GM12891 (cell line): ENCODE data around the gene P3H3. TPM values are rescaled to one million over a fixed set of nuclear protein-coding genes. Genes with fewer than 3 reads are reported as not detected.
A peak's percentile ranks its signal among the peaks of the same experiment; 100 is the strongest.

Source experiments
- DNase-seq: peaks from one replicate; pipeline ENCODE4 v3.0.0; 2011; ENCODE audit warnings: low spot score; ENCODE audit not compliant: insufficient read length
- FAIRE-seq: peaks from 2 replicates; lab custom pipeline; 2011; peaks lifted over from hg19 to GRCh38; lab: Jason Lieb, UNC
- PAX5 ChIP-seq: IDR thresholded peaks from 2 replicates; pipeline ENCODE4 v1.6.1; 2011; ENCODE audit warnings: low read length, moderate library complexity, mild to moderate bottlenecking; ENCODE audit not compliant: insufficient read depth, severe bottlenecking
- POLR2A ChIP-seq: IDR thresholded peaks from 2 replicates; pipeline ENCODE4 v1.6.1; 2011; ENCODE audit warnings: low read depth, low read length, control low read depth
- POLR2AphosphoS5 ChIP-seq: IDR thresholded peaks from 2 replicates; pipeline ENCODE4 v1.6.1; 2011; ENCODE audit warnings: low read depth, low read length, control low read depth
- POU2F2 ChIP-seq: IDR thresholded peaks from 2 replicates; pipeline ENCODE4 v1.6.1; 2011; ENCODE audit warnings: low read depth, mild to moderate bottlenecking, control low read depth, low read length, moderate library complexity
- SPI1 ChIP-seq: IDR thresholded peaks from 2 replicates; pipeline ENCODE4 v1.6.1; 2011; ENCODE audit warnings: low read depth, low read length, control low read depth
- TAF1 ChIP-seq: IDR thresholded peaks from 2 replicates; pipeline ENCODE4 v1.6.1; 2011; ENCODE audit warnings: low read depth, low read length, control low read depth
- polyA plus RNA-seq: library from polyadenylated mRNA; unstranded; fragments of >200 nt; gene quantifications from one replicate; pipeline ENCODE4 v1.2.1, GENCODE V29; 2012; ENCODE audit warnings: low read depth, missing spikeins, inconsistent platforms; ENCODE audit not compliant: missing spikeins

Gene P3H3, protein sequence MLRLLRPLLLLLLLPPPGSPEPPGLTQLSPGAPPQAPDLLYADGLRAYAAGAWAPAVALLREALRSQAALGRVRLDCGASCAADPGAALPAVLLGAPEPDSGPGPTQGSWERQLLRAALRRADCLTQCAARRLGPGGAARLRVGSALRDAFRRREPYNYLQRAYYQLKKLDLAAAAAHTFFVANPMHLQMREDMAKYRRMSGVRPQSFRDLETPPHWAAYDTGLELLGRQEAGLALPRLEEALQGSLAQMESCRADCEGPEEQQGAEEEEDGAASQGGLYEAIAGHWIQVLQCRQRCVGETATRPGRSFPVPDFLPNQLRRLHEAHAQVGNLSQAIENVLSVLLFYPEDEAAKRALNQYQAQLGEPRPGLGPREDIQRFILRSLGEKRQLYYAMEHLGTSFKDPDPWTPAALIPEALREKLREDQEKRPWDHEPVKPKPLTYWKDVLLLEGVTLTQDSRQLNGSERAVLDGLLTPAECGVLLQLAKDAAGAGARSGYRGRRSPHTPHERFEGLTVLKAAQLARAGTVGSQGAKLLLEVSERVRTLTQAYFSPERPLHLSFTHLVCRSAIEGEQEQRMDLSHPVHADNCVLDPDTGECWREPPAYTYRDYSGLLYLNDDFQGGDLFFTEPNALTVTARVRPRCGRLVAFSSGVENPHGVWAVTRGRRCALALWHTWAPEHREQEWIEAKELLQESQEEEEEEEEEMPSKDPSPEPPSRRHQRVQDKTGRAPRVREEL
- polyA plus RNA-seq: 0.63 TPM

GRCh38 chr12:6827982-6828780 is at the start of gene P3H3:
Gene P3H3, plus strand, starts transcription at chr12:6828407. Its CDS starts 34 bp downstream, at chr12:6828441.
- no peak for FAIRE-seq
- DNase-seq: no peak
- TF ChIP-seq PAX5: no peak
- TF ChIP-seq POLR2A: no peak
- no peak for TF ChIP-seq POU2F2
- TF ChIP-seq POLR2AphosphoS5: no peak
- TF ChIP-seq SPI1: no peak
- TF ChIP-seq TAF1: no peak

DNA sequence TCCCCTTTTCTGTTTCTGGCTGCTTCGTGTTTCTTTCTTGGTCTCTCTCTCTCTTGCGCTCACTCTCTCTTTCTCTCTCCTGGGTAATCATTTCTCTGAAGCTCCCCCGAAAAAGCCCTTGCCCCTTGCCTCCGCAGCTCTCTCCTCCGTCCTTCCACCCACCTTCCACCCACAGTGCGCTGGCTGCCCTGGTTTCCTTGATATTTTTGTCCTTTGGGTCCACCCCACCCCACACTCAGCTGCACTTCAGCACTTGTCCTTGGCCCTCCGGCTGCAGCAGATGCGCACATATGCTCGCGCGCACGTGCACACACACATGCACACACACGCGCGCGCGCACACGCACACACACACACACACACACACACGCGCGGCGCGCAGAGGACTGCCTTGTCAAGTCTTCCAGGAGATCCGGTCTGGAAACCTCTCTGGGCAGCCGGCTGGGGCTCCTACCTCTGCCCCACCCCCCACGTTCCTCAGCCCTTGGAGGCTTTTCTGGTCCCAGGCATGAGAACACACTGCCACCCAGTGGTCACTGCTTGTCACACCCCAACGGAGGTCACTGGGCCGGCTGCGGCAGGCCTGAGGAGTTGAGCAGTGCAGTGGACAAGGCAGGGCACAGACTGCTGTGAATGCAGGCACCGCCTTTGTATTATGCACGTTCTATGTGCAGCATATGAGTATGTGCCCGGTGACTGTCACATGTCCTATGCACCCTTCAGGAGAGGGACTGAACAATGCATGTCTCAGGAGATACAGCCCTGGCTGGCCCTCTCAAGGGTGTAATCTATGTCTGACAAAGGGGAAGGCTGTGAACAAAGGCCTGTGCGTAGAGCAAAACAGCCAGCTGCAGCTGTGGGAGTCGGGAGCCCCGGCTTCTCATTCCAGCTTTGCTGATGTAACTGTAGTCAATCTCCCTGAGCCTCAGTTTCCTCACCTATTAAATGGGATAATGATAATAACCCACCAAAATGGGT is 49.3 kb upstream of the P3H3 start:
- DNase-seq (no peak), FAIRE-seq (peak; percentile 100)
- no peak for TF ChIP-seq PAX5

DNA sequence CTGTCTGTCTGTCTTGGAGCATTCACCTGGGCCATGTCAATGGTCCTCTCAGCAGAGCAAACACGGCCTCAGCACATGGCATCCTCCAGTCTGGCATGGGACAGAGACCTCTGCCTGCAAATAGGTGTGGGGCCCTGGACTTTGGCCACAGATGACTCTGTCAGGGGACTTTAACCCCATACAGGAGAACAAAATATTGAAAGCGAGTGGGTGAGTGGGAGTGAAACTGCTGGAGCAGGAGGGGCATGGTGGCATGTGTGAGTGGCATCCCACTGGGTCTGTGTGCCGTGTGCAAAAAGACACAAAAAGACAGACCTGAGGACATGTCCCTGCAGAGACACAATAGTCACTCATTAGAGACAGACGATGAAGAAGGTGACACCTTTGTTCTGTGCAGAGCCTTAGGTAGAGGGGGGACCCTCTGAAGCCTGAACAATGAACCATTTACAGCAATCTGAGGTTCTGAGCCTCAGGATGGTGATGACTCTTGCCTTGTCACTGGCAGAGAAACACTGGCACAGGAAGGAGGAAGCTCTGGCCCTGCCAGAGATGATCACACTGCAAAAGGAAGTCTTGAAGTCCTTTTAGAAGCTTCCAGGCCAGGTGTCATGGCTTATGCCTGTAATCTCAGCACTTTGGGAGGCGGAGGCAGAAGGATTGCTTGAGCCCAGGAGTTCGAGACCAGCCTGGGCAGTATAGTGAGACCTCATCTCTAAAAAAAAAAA is 48.3 kb upstream of the P3H3 start:
- DNase-seq (no peak), FAIRE-seq (no peak)
- TF ChIP-seq SPI1: no peak
- no peak for TF ChIP-seq POU2F2
- no peak for TF ChIP-seq POLR2AphosphoS5
- TF ChIP-seq PAX5: no peak
- no peak for TF ChIP-seq TAF1
- no peak for TF ChIP-seq POLR2A

DNA sequence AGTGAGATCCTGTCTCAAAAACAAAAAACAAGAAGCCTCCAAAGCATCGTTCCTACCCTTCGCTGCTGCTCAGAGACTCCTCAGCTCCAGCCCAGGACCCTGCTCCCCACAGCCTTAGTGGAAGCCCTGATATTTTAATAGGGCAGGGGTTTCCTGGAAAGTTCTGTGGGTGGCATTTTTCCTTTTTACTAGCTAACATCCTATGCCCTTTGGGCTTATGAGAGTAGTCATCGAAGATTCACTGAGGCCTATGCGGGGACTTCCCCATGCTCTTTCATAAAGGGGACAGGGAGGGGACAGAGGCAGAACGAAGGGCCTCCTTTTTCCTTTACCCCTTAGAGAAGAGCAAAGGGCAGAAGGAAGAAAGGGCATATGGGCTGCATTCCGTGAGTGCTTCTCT is 47.6 kb upstream of the P3H3 start:
- FAIRE-seq: peak; percentile 28
- no peak for DNase-seq
- TF ChIP-seq TAF1: no peak
- TF ChIP-seq POLR2A: no peak
- no peak for TF ChIP-seq PAX5
- TF ChIP-seq POU2F2: no peak
- TF ChIP-seq SPI1: no peak
- TF ChIP-seq POLR2AphosphoS5: no peak

DNA sequence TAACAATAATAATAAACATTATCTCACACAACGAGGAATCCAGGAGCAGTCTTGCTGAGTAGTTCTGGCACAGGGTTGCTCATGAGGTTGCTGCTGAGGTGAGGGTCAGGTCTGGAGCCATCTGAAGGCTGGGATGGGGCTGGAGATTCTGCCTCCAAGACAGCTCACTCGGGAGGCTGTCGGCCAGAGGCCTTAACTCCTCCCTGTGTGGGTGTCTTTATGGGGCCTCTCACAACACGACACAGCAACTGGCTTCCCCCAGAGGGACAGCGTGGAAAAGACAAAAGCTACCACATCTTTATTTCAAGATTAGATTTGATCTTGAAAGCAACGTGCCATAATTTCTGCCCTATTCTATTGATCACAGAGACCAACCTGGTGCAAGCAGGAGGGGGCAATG is 46.1 kb upstream of the P3H3 start:
- DNase-seq: no peak
- no peak for FAIRE-seq
- TF ChIP-seq POLR2AphosphoS5: no peak
- no peak for TF ChIP-seq POU2F2
- TF ChIP-seq TAF1: no peak
- no peak for TF ChIP-seq SPI1
- no peak for TF ChIP-seq PAX5

GRCh38 chr12:6782850-6783566 is 45.2 kb upstream of the P3H3 start:
- no peak for DNase-seq
- FAIRE-seq: no peak
- TF ChIP-seq POU2F2: no peak
- TF ChIP-seq POLR2AphosphoS5: no peak
- no peak for TF ChIP-seq PAX5
- no peak for TF ChIP-seq POLR2A
- TF ChIP-seq SPI1: no peak
- TF ChIP-seq TAF1: no peak

GRCh38 chr12:6783828-6784227 is 44.4 kb upstream of the P3H3 start:
- DNase-seq (no peak), FAIRE-seq (no peak)
- TF ChIP-seq POU2F2: no peak
- TF ChIP-seq POLR2AphosphoS5: no peak
- TF ChIP-seq POLR2A: no peak
- no peak for TF ChIP-seq PAX5
- TF ChIP-seq SPI1: no peak
- no peak for TF ChIP-seq TAF1
